SH-SY5Y (cell line): ENCODE measurements around the gene ARF4.

ENCODE experiments used
- GATA2 ChIP-seq: IDR thresholded peaks from 2 replicates; pipeline ENCODE4 v1.6.1; 2011; ENCODE audit warnings: mild to moderate bottlenecking, low read depth, low read length
- GATA3 ChIP-seq: IDR thresholded peaks from 2 replicates; pipeline ENCODE4 v1.6.1; 2011; ENCODE audit warnings: low read depth, mild to moderate bottlenecking, low read length, moderate library complexity

GRCh38 chr3:57637391-57637790 is 40.2 kb upstream of the ARF4 start:
- TF ChIP-seq GATA2 (no peak), GATA3 (no peak)
